Loucy (cell line): ENCODE results near the gene ADRB2.

Experiments used
- EZH2phosphoT487 ChIP-seq: fragments of 200-600 bp; IDR thresholded peaks from 2 replicates; pipeline ENCODE4 v1.6.1; 2018; ENCODE audit warnings: antibody characterized with exemption, mild to moderate bottlenecking, moderate library complexity, borderline replicate concordance
- TF ChIP-seq, protein P1 (sequence below): fragments of 200-600 bp; sonication (generic); conservative IDR thresholded peaks from 2 replicates; pipeline ENCODE4 v1.5.1; 2014; ENCODE audit warnings: mild to moderate bottlenecking, antibody characterized with exemption, low read length

GRCh38 chr5:148853868-148854267 lies 27.5 kb downstream of the ADRB2 start:
- TF ChIP-seq EZH2phosphoT487: no peak
- TF ChIP-seq, protein P1, sequence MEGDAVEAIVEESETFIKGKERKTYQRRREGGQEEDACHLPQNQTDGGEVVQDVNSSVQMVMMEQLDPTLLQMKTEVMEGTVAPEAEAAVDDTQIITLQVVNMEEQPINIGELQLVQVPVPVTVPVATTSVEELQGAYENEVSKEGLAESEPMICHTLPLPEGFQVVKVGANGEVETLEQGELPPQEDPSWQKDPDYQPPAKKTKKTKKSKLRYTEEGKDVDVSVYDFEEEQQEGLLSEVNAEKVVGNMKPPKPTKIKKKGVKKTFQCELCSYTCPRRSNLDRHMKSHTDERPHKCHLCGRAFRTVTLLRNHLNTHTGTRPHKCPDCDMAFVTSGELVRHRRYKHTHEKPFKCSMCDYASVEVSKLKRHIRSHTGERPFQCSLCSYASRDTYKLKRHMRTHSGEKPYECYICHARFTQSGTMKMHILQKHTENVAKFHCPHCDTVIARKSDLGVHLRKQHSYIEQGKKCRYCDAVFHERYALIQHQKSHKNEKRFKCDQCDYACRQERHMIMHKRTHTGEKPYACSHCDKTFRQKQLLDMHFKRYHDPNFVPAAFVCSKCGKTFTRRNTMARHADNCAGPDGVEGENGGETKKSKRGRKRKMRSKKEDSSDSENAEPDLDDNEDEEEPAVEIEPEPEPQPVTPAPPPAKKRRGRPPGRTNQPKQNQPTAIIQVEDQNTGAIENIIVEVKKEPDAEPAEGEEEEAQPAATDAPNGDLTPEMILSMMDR: no peak
